BLaER1 (cell line): ENCODE measurements around the gene MRPL20.
"Not testable (repeated sequence)": the region's sequence is repeated elsewhere in the genome, so short reads cannot be mapped to it uniquely, and the experiment has no call there.

Experiments used
- H3K27ac ChIP-seq: shearing (Covaris generic); formaldehyde crosslinking; 2 replicates; pipeline ENCODE4 v1.8.1; 2022
- H3K27me3 ChIP-seq: shearing (Covaris generic); formaldehyde crosslinking; 2 replicates; pipeline ENCODE4 v1.8.1; 2022
- H3K36me3 ChIP-seq: shearing (Covaris generic); formaldehyde crosslinking; 2 replicates; pipeline ENCODE4 v1.8.1; 2022
- H3K4me1 ChIP-seq: shearing (Covaris generic); formaldehyde crosslinking; 2 replicates; pipeline ENCODE4 v1.8.1; 2022
- H3K4me2 ChIP-seq: shearing (Covaris generic); formaldehyde crosslinking; 2 replicates; pipeline ENCODE4 v1.8.1; 2022
- H3K4me3 ChIP-seq: shearing (Covaris generic); formaldehyde crosslinking; 2 replicates; pipeline ENCODE4 v1.8.1; 2022
- H3K9ac ChIP-seq: shearing (Covaris generic); formaldehyde crosslinking; 2 replicates; pipeline ENCODE4 v1.8.1; 2022
- H3K9me3 ChIP-seq: shearing (Covaris generic); formaldehyde crosslinking; 2 replicates; pipeline ENCODE4 v1.8.1; 2022
- H4K20me1 ChIP-seq: shearing (Covaris generic); formaldehyde crosslinking; 2 replicates; pipeline ENCODE4 v1.8.1; 2022
- Cebpa-rat ChIP-seq: shearing (Covaris generic); IDR thresholded peaks from 2 replicates; pipeline ENCODE4 v1.8.1; 2022

Gene MRPL20

GRCh38 chr1:1420654-1421141 is 13.6 kb upstream of the MRPL20 start:
- H3K9me3 ChIP-seq: no peaks in the 10 kb centered on the region
- no peaks in the 10 kb centered on the region for H3K27me3 ChIP-seq
- peak overlapping the region; percentile 85 for H3K4me2 ChIP-seq
- H4K20me1 ChIP-seq: no peaks in the 10 kb centered on the region
- 0 out of 2 replicates have a peak overlapping the region, but pooled peaks have one; percentile 38 for H3K4me3 ChIP-seq
- TF ChIP-seq Cebpa-rat: no peak
- H3K27ac ChIP-seq: peak overlapping the region; percentile 85
- peak overlapping the region; percentile 73 for H3K9ac ChIP-seq
- no peaks in the 10 kb centered on the region for H3K36me3 ChIP-seq
- H3K4me1 ChIP-seq: peaks cover 71% of the 10 kb centered on the region

GRCh38 chr1:1419813-1420653 is 12.9 kb upstream of the MRPL20 start:
- H3K27ac ChIP-seq: no peak overlapping the region
- H3K4me2 ChIP-seq: peak overlapping the region; percentile 54
- TF ChIP-seq Cebpa-rat: no peak
- H3K4me1 ChIP-seq: peaks cover 65% of the 10 kb centered on the region
- H3K36me3 ChIP-seq: no peaks in the 10 kb centered on the region
- no peaks in the 10 kb centered on the region for H3K27me3 ChIP-seq
- H3K9ac ChIP-seq: no peak overlapping the region
- no peak overlapping the region for H3K4me3 ChIP-seq
- no peaks in the 10 kb centered on the region for H4K20me1 ChIP-seq
- H3K9me3 ChIP-seq: no peaks in the 10 kb centered on the region

GRCh38 chr1:1419363-1419812 is 12.3 kb upstream of the MRPL20 start:
- H3K27me3 ChIP-seq: no peaks in the 10 kb centered on the region
- H3K27ac ChIP-seq: peak overlapping the region; percentile 78; the same call in 1 of the 2 replicates
- no peak for TF ChIP-seq Cebpa-rat
- peak overlapping the region; percentile 54 for H3K4me2 ChIP-seq
- H3K4me3 ChIP-seq: no peak overlapping the region
- H4K20me1 ChIP-seq: no peaks in the 10 kb centered on the region
- no peaks in the 10 kb centered on the region for H3K36me3 ChIP-seq
- peaks cover 59% of the 10 kb centered on the region for H3K4me1 ChIP-seq
- no peaks in the 10 kb centered on the region for H3K9me3 ChIP-seq
- H3K9ac ChIP-seq: no peak overlapping the region

GRCh38 chr1:1418464-1419362 is 11.6 kb upstream of the MRPL20 start:
- H3K4me1 ChIP-seq: peaks cover 59% of the 10 kb centered on the region
- no peak overlapping the region for H3K4me3 ChIP-seq
- no peaks in the 10 kb centered on the region for H3K9me3 ChIP-seq
- no peaks in the 10 kb centered on the region for H3K27me3 ChIP-seq
- no peaks in the 10 kb centered on the region for H3K36me3 ChIP-seq
- H4K20me1 ChIP-seq: no peaks in the 10 kb centered on the region
- H3K27ac ChIP-seq: peak overlapping the region; percentile 78
- peak overlapping the region; percentile 65 for H3K9ac ChIP-seq
- peak overlapping the region; percentile 54 for H3K4me2 ChIP-seq
- TF ChIP-seq Cebpa-rat: no peak

- Histone ChIP-seq H3K4me2 (peak overlapping the region; percentile 54), H3K9ac (peak overlapping the region; percentile 65), H3K27ac (peak overlapping the region; percentile 78), H3K4me1 (peaks cover 51% of the 10 kb centered on the region)
- H3K9me3 ChIP-seq, H3K4me3 ChIP-seq, H3K36me3 ChIP-seq, H3K27me3 ChIP-seq, H4K20me1 ChIP-seq: not testable (repeated sequence)
Observed at GRCh38 chr1:1417825-1418463, 10.9 kb upstream of the MRPL20 start.

- H3K4me3 ChIP-seq, H3K27ac ChIP-seq, H4K20me1 ChIP-seq, H3K9ac ChIP-seq, H3K27me3 ChIP-seq, H3K4me2 ChIP-seq, H3K9me3 ChIP-seq, H3K36me3 ChIP-seq: not testable (repeated sequence)
- peaks cover 46% of the 10 kb centered on the region for H3K4me1 ChIP-seq
Observed at GRCh38 chr1:1417396-1417795, 10.3 kb upstream of the MRPL20 start.

- no peak overlapping the region for H3K27ac ChIP-seq
- H3K4me2 ChIP-seq: no peak overlapping the region
- H3K4me3 ChIP-seq: no peak overlapping the region
- no peak for TF ChIP-seq Cebpa-rat
- H3K9ac ChIP-seq: no peak overlapping the region
- peaks cover 20% of the 10 kb centered on the region for H3K9me3 ChIP-seq
- peaks cover 17% of the 10 kb centered on the region for H3K36me3 ChIP-seq
- no peaks in the 10 kb centered on the region for H3K27me3 ChIP-seq
- H3K4me1 ChIP-seq: peaks cover 29% of the 10 kb centered on the region
- no peaks in the 10 kb centered on the region for H4K20me1 ChIP-seq
Observed at GRCh38 chr1:1415751-1416150, 8.7 kb upstream of the MRPL20 start.

- not testable (repeated sequence) for H3K4me3 ChIP-seq, H3K27ac ChIP-seq, H3K27me3 ChIP-seq, H3K4me2 ChIP-seq, H3K9ac ChIP-seq
- H4K20me1 ChIP-seq: peaks cover 24% of the 10 kb centered on the region
- H3K4me1 ChIP-seq: peaks cover 18% of the 10 kb centered on the region
- peaks cover 25% of the 10 kb centered on the region for H3K9me3 ChIP-seq
- peaks cover 35% of the 10 kb centered on the region for H3K36me3 ChIP-seq
Observed at GRCh38 chr1:1412311-1412902, 5.3 kb upstream of the MRPL20 start.

GRCh38 chr1:1411626-1412025 is 4.5 kb upstream of the MRPL20 start:
- H3K9ac ChIP-seq: no peak overlapping the region
- H3K27ac ChIP-seq: no peak overlapping the region
- peaks cover 35% of the 10 kb centered on the region for H3K36me3 ChIP-seq
- peaks cover 17% of the 10 kb centered on the region for H3K4me1 ChIP-seq
- no peak overlapping the region for H3K4me2 ChIP-seq
- peaks cover 25% of the 10 kb centered on the region for H3K9me3 ChIP-seq
- TF ChIP-seq Cebpa-rat: no peak
- no peaks in the 10 kb centered on the region for H3K27me3 ChIP-seq
- no peak overlapping the region for H3K4me3 ChIP-seq
- peaks cover 25% of the 10 kb centered on the region for H4K20me1 ChIP-seq

GRCh38 chr1:1410238-1410637 is 3.1 kb upstream of the MRPL20 start:
- H3K4me2 ChIP-seq, H3K27me3 ChIP-seq, H3K27ac ChIP-seq, H3K9ac ChIP-seq, H3K4me3 ChIP-seq: not testable (repeated sequence)
- H4K20me1 ChIP-seq: peaks cover 37% of the 10 kb centered on the region
- H3K36me3 ChIP-seq: peaks cover 46% of the 10 kb centered on the region
- H3K9me3 ChIP-seq: peaks cover 25% of the 10 kb centered on the region
- peaks cover 29% of the 10 kb centered on the region for H3K4me1 ChIP-seq
